HEK293 (cell line): Measurements from ENCODE around the gene NOX5.
A peak's percentile ranks its signal among the peaks of the same experiment; 100 is the strongest.

Experiments
- CTCF ChIA-PET: fragments of 350-600 bp; formaldehyde crosslinking; extraction: SDS; loops from one replicate; lab custom pipeline; 2021; ENCODE audit warnings: antibody characterized with exemption; lab: Yijun Ruan, JAX
- POLR2A ChIA-PET: fragments of 300-600 bp; formaldehyde crosslinking; extraction: SDS; loops from one replicate; lab custom pipeline; 2020; ENCODE audit warnings: antibody characterized with exemption, inconsistent platforms; lab: Yijun Ruan, JAX
- H3K27ac ChIP-seq: fragments of 200-500 bp; sonication (Bioruptor generic); 2 replicates; pipeline ENCODE4 v1.5.1; 2014; ENCODE audit warnings: low read depth, low read length, control low read depth, inconsistent platforms; ENCODE audit errors: extremely low read depth
- H3K36me3 ChIP-seq, 2 experiments: fragments of 200-500 bp in 1 of 2; sonication (Bioruptor generic) in 1 of 2; 1 replicate in 1 of 2; 2 replicates in 1 of 2; pipeline ENCODE4 v1.5.1; 2014 to 2017; ENCODE audit warnings: inconsistent platforms in 2 of 2, low read length in 2 of 2; ENCODE audit not compliant: control insufficient read depth in 2 of 2, insufficient read depth in 1 of 2
- H3K4me1 ChIP-seq: fragments of 200-500 bp; sonication (Bioruptor generic); 2 replicates; pipeline ENCODE4 v1.5.1; 2014; ENCODE audit warnings: mild to moderate bottlenecking, low read length, inconsistent platforms; ENCODE audit not compliant: control insufficient read depth, insufficient read depth
- H3K4me3 ChIP-seq: 2 replicates; pipeline ENCODE4 v1.5.1; 2011; ENCODE audit warnings: low read depth, mild to moderate bottlenecking, control low read depth, low read length, moderate library complexity
- H3K9me3 ChIP-seq: fragments of 200-500 bp; sonication (Bioruptor generic); 2 replicates; pipeline ENCODE4 v1.5.1; 2014; ENCODE audit warnings: low read depth, low read length, inconsistent platforms; ENCODE audit not compliant: control insufficient read depth, insufficient read depth
- EGR2 ChIP-seq: fragments of 450-650 bp; formaldehyde crosslinking; IDR thresholded peaks from 2 replicates; pipeline ENCODE4 v1.5.1; 2016; ENCODE audit warnings: low read depth, missing biosample characterization, missing genetic modification characterization
- GLI4 ChIP-seq: fragments of 450-650 bp; formaldehyde crosslinking; IDR thresholded peaks from 2 replicates; pipeline ENCODE4 v1.5.1; 2016; ENCODE audit warnings: missing biosample characterization, missing genetic modification characterization
- GLIS1 ChIP-seq: fragments of 450-650 bp; formaldehyde crosslinking; IDR thresholded peaks from 2 replicates; pipeline ENCODE4 v1.5.1; 2016; ENCODE audit warnings: missing biosample characterization, missing genetic modification characterization
- HOXA7 ChIP-seq: sonication (generic); formaldehyde crosslinking; IDR thresholded peaks from 2 replicates; pipeline ENCODE4 v1.8.1; 2022; ENCODE audit warnings: missing genetic modification reagents, borderline replicate concordance
- KLF7 ChIP-seq: fragments of 450-650 bp; formaldehyde crosslinking; IDR thresholded peaks from 2 replicates; pipeline ENCODE4 v1.5.1; 2016; ENCODE audit warnings: missing biosample characterization, missing genetic modification characterization, borderline replicate concordance
- PRDM1 ChIP-seq: fragments of 450-650 bp; formaldehyde crosslinking; IDR thresholded peaks from 2 replicates; pipeline ENCODE4; 2016; ENCODE audit warnings: missing biosample characterization, missing genetic modification characterization
- PRDM10 ChIP-seq: fragments of 450-650 bp; formaldehyde crosslinking; IDR thresholded peaks from 2 replicates; pipeline ENCODE4 v1.5.1; 2016; ENCODE audit warnings: missing biosample characterization, missing genetic modification characterization
- SP2 ChIP-seq: fragments of 450-650 bp; formaldehyde crosslinking; IDR thresholded peaks from 2 replicates; pipeline ENCODE4 v1.5.1; 2016; ENCODE audit warnings: missing biosample characterization, missing genetic modification characterization
- ZBTB17 ChIP-seq: fragments of 450-650 bp; formaldehyde crosslinking; IDR thresholded peaks from 2 replicates; pipeline ENCODE4 v1.5.1; 2016; ENCODE audit warnings: missing biosample characterization, missing genetic modification characterization
- ZFHX2 ChIP-seq: fragments of 450-650 bp; formaldehyde crosslinking; conservative IDR thresholded peaks from 2 replicates; pipeline ENCODE4 v1.5.1; 2016; ENCODE audit warnings: missing biosample characterization, missing genetic modification characterization
- ZNF341 ChIP-seq: fragments of 450-650 bp; formaldehyde crosslinking; IDR thresholded peaks from 2 replicates; pipeline ENCODE4; 2016; ENCODE audit warnings: low read depth, missing biosample characterization, missing genetic modification characterization
- ZNF366 ChIP-seq: fragments of 450-650 bp; formaldehyde crosslinking; conservative IDR thresholded peaks from 2 replicates; pipeline ENCODE4 v1.5.1; 2016; ENCODE audit warnings: missing biosample characterization, missing genetic modification characterization
- ZNF37A ChIP-seq: fragments of 450-650 bp; IDR thresholded peaks from 2 replicates; pipeline ENCODE4 v1.5.1; 2018; ENCODE audit warnings: missing biosample characterization, missing genetic modification characterization
- ZNF692 ChIP-seq: fragments of 450-650 bp; formaldehyde crosslinking; IDR thresholded peaks from 2 replicates; pipeline ENCODE4 v1.5.1; 2016; ENCODE audit warnings: missing biosample characterization, missing genetic modification characterization
- ZNF768 ChIP-seq: fragments of 450-650 bp; formaldehyde crosslinking; IDR thresholded peaks from 2 replicates; pipeline ENCODE4 v1.5.1; 2018; ENCODE audit warnings: missing biosample characterization, mild to moderate bottlenecking, missing genetic modification characterization
- ZNF785 ChIP-seq: fragments of 450-650 bp; formaldehyde crosslinking; IDR thresholded peaks from 2 replicates; pipeline ENCODE4 v1.5.1; 2016; ENCODE audit warnings: missing biosample characterization, missing genetic modification characterization
- ZSCAN23 ChIP-seq: fragments of 450-650 bp; formaldehyde crosslinking; IDR thresholded peaks from 2 replicates; pipeline ENCODE4 v1.5.1; 2016; ENCODE audit warnings: missing biosample characterization, missing genetic modification characterization
- ZXDB ChIP-seq: fragments of 450-650 bp; formaldehyde crosslinking; IDR thresholded peaks from 2 replicates; pipeline ENCODE4 v1.5.1; 2016; ENCODE audit warnings: missing biosample characterization, missing genetic modification characterization
- TF ChIP-seq, protein P1 (sequence below): fragments of 450-650 bp; formaldehyde crosslinking; IDR thresholded peaks from 2 replicates; pipeline ENCODE4 v1.5.1; 2016; ENCODE audit warnings: missing biosample characterization, missing genetic modification characterization
- TF ChIP-seq, protein P2 (sequence below): fragments of 450-650 bp; IDR thresholded peaks from 2 replicates; pipeline ENCODE4 v1.5.1; 2018; ENCODE audit warnings: missing biosample characterization, mild to moderate bottlenecking, missing genetic modification characterization
- TF ChIP-seq, protein P3 (sequence below): fragments of 450-650 bp; formaldehyde crosslinking; IDR thresholded peaks from 2 replicates; pipeline ENCODE4 v1.5.1; 2017; ENCODE audit warnings: missing biosample characterization, missing genetic modification characterization

NOX5 gene

DNA sequence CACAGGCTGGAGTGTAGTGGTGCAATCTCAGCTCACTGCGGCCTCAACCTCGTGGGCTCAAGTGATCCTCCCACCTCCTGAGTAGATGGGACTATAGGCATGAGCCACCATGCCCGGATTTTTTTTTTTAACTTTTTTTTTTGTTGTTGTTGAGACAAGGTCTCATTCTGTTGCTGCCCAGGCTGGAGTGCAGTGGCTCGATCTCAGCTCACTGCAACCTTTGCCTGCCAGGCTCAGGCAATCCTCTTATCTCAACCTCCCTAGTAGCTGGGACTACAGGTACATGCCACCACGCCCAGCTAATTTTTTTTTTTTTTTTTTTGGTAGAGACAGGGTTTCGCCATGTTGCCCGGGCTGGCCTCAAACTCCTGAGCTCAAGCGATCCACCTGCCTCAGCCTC is 64.1 kb downstream of the NOX5 start:
- POLR2A ChIA-PET, result interaction anchor here (0.6 kb wide), 1 partner anchor 67 kb away, joined by 4 read pairs; no protein-coding TSS in a partner anchor
- H3K4me1 ChIP-seq, result peaks cover 36% of the 10 kb centered on the region
- 0 out of 2 replicates have a peak, but pooled peaks have one; percentile 5 for TF ChIP-seq ZFHX2 (tag by site-specific recombination)
- TF ChIP-seq ZNF785 (tag by site-specific recombination), result no peak
- no peak for TF ChIP-seq HOXA7 (CRISPR knock-in tag)
- TF ChIP-seq EGR2 (tag by site-specific recombination), result 0 out of 2 replicates have a peak, but pooled peaks have one; percentile 52
- no peak for TF ChIP-seq KLF7 (tag by site-specific recombination)
- TF ChIP-seq, protein P1, sequence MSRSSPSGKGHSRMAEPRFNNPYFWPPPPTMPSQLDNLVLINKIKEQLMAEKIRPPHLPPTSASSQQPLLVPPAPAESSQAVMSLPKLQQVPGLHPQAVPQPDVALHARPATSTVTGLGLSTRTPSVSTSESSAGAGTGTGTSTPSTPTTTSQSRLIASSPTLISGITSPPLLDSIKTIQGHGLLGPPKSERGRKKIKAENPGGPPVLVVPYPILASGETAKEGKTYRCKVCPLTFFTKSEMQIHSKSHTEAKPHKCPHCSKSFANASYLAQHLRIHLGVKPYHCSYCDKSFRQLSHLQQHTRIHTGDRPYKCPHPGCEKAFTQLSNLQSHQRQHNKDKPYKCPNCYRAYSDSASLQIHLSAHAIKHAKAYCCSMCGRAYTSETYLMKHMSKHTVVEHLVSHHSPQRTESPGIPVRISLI (tag by site-specific recombination), result peak; percentile 93
- H3K36me3 ChIP-seq, result no peaks in the 10 kb centered on the region; a peak in 1 of 3 replicates
- CTCF ChIA-PET, result interaction anchor here (0.9 to 2.0 kb wide), 2 partner anchors 11 to 13 kb away, joined by 3 to 6 read pairs; no protein-coding TSS in a partner anchor
- H3K4me3 ChIP-seq, result no peak overlapping the region
- no peak overlapping the region for H3K27ac ChIP-seq
- no peaks in the 10 kb centered on the region for H3K9me3 ChIP-seq

- TF ChIP-seq ZNF366 (tag by site-specific recombination) (peak; percentile 57), ZNF768 (tag by site-specific recombination) (0 out of 2 replicates have a peak, but pooled peaks have one; percentile 16), ZXDB (tag by site-specific recombination) (0 out of 2 replicates have a peak, but pooled peaks have one; percentile 21), ZNF692 (tag by site-specific recombination) (0 out of 2 replicates have a peak, but pooled peaks have one; percentile 22), ZNF37A (no peak), GLI4 (tag by site-specific recombination) (no peak), ZBTB17 (tag by site-specific recombination) (peak; percentile 52; the same call in 1 of the 2 replicates), ZSCAN23 (tag by site-specific recombination) (no peak), ZNF341 (tag by site-specific recombination) (peak; percentile 79), PRDM1 (tag by site-specific recombination) (peak; percentile 94), GLIS1 (tag by site-specific recombination) (no peak), PRDM10 (tag by site-specific recombination) (peak; percentile 89), SP2 (tag by site-specific recombination) (0 out of 2 replicates have a peak, but pooled peaks have one; percentile 11)
- TF ChIP-seq, protein P2, sequence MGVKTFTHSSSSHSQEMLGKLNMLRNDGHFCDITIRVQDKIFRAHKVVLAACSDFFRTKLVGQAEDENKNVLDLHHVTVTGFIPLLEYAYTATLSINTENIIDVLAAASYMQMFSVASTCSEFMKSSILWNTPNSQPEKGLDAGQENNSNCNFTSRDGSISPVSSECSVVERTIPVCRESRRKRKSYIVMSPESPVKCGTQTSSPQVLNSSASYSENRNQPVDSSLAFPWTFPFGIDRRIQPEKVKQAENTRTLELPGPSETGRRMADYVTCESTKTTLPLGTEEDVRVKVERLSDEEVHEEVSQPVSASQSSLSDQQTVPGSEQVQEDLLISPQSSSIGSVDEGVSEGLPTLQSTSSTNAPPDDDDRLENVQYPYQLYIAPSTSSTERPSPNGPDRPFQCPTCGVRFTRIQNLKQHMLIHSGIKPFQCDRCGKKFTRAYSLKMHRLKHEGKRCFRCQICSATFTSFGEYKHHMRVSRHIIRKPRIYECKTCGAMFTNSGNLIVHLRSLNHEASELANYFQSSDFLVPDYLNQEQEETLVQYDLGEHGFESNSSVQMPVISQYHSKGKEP (tag by site-specific recombination), result peak; percentile 65
- TF ChIP-seq, protein P3, sequence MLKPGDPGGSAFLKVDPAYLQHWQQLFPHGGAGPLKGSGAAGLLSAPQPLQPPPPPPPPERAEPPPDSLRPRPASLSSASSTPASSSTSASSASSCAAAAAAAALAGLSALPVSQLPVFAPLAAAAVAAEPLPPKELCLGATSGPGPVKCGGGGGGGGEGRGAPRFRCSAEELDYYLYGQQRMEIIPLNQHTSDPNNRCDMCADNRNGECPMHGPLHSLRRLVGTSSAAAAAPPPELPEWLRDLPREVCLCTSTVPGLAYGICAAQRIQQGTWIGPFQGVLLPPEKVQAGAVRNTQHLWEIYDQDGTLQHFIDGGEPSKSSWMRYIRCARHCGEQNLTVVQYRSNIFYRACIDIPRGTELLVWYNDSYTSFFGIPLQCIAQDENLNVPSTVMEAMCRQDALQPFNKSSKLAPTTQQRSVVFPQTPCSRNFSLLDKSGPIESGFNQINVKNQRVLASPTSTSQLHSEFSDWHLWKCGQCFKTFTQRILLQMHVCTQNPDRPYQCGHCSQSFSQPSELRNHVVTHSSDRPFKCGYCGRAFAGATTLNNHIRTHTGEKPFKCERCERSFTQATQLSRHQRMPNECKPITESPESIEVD (tag by site-specific recombination), result 0 out of 2 replicates have a peak, but pooled peaks have one; percentile 55
- H3K4me3 ChIP-seq, result no peak overlapping the region
- CTCF ChIA-PET, result no interaction called here
- H3K9me3 ChIP-seq, result no peaks in the 10 kb centered on the region
- POLR2A ChIA-PET, result interaction anchor here (0.9 kb wide), 1 partner anchor 80 kb away, joined by 3 read pairs; the partner anchor contains the start of gene GLCE
- no peaks in the 10 kb centered on the region; a peak in 1 of 3 replicates for H3K36me3 ChIP-seq
- no peak overlapping the region; the same call in 1 of the 2 replicates for H3K27ac ChIP-seq
- peaks cover 27% of the 10 kb centered on the region for H3K4me1 ChIP-seq
Observed at GRCh38 chr15:69080295-69081248, 66.1 kb downstream of the NOX5 start.
